RPMI8226 (cell line): ENCODE results near the gene ETV6.

ENCODE experiments used
- DNase-seq: peaks from one replicate; pipeline ENCODE4 v3.0.0-alpha.2; 2015

ETV6 gene

GRCh38 chr12:11782914-11783420 is 133.5 kb downstream of the ETV6 start:
- DNase-seq: no peak

GRCh38 chr12:11785712-11786111 is 136.2 kb downstream of the ETV6 start:
- DNase-seq: no peak

- no peak for DNase-seq
These were observed 137.3 kb downstream of the ETV6 start for GRCh38 chr12:11786638-11787365.

- DNase-seq: no peak
These were observed 138.0 kb downstream of the ETV6 start for GRCh38 chr12:11787437-11787836.

GRCh38 chr12:11787933-11788849 is 138.7 kb downstream of the ETV6 start:
- DNase-seq: no peak

- DNase-seq: no peak
These were observed 144.6 kb downstream of the ETV6 start for GRCh38 chr12:11793921-11794710.

- no peak for DNase-seq
These were observed 145.3 kb downstream of the ETV6 start for GRCh38 chr12:11794751-11795150.

GRCh38 chr12:11795192-11795912 is 145.9 kb downstream of the ETV6 start:
- DNase-seq: no peak

GRCh38 chr12:11795913-11796459 is 146.5 kb downstream of the ETV6 start:
- no peak for DNase-seq

- DNase-seq: no peak
These were observed 147.9 kb downstream of the ETV6 start for GRCh38 chr12:11797317-11797913.

- no peak for DNase-seq
These were observed 148.7 kb downstream of the ETV6 start for GRCh38 chr12:11798006-11798708.

GRCh38 chr12:11798856-11799501 is 149.5 kb downstream of the ETV6 start:
- DNase-seq: peak; percentile 76

- DNase-seq: no peak
These were observed 150.0 kb downstream of the ETV6 start for GRCh38 chr12:11799502-11799873.

- DNase-seq: no peak
These were observed 152.2 kb downstream of the ETV6 start for GRCh38 chr12:11801643-11802042.

- DNase-seq: no peak
These were observed 154.7 kb downstream of the ETV6 start for GRCh38 chr12:11804130-11804529.

- DNase-seq: no peak
These were observed 155.6 kb downstream of the ETV6 start for GRCh38 chr12:11805043-11805442.

GRCh38 chr12:11805680-11806079 is 156.2 kb downstream of the ETV6 start:
- no peak for DNase-seq

GRCh38 chr12:11807458-11807857 is 158.0 kb downstream of the ETV6 start:
- no peak for DNase-seq

GRCh38 chr12:11808931-11809330 is 159.5 kb downstream of the ETV6 start:
- no peak for DNase-seq

GRCh38 chr12:11810206-11810545 is 160.7 kb downstream of the ETV6 start:
- DNase-seq: no peak

- no peak for DNase-seq
These were observed 161.5 kb downstream of the ETV6 start for GRCh38 chr12:11811008-11811407.
